NCI-H1694 (cell line): ENCODE measurements around the gene TUBA1A.
"Not testable (repeated sequence)": the region's sequence is repeated elsewhere in the genome, so short reads cannot be mapped to it uniquely, and the experiment has no call there.

Experiments used
- DNase-seq: peaks from one replicate; lab custom pipeline; 2025; lab: John Stamatoyannopoulos, UW

TUBA1A gene

DNA sequence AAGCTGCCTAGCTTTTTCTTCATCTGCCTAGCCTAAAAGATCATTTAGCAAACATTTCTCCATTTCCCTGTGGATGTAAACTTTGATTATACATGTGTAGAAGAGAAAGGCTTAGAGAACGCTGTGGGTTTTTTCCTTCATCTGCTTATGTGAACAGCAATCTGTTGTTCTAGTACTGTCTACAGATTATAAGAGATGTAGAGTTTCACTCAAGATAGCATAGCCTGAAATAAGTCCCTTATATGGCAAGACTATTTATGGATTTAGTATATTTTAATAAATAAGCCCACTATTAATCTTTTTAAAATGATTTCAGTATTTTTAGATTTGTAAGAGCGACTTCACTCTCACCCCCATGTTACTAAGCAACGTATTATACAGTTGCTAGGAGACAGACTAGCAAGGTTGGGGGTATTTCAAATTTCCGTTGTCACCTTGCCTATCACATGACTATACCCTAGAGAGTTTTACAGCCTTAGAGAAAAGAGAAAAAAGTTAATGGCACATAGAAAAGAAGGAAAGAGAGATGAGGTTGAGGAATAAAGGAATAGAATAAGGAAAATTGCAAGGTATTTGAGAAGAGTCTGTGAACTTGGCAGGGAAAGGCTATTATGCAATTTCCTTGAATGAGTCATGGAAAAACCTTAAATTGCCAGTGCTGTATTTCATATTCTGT is 12.2 kb upstream of the TUBA1A start:
- DNase-seq, result peak; percentile 47

DNA sequence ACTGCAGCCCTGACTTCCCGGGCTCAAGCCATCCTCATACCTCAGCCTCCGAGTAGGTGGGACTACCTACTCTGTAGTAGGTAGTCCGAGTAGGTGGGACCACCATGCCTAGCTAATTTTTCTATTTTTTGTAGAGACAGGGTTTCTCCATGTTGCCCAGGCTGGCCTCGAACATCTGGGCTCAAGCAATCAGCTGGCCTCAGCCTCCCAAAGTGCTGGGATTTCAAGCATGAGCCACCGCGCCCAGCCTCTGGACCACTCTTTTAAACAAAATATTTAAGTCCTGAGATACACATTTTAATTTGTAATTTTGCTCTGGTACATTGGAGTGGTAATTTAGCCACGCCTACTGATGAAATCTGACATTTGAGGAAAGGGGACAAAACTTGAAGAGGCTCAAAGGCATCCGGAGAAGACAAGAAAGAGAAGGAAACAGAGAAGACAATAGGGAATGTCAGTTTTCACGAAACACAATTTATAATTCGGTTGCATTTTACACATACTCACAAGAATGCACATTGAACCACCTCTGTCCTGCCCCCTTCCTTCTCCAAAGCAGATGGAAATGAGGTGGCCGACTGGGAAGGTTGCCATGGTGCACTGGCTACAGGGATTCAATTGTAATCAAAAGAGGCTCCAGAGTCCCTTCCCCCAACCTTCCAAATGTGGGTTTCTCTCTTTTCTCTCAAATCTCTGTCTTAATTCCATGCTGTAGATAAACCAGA is 9.7 kb upstream of the TUBA1A start:
- peak; percentile 79 for DNase-seq

DNA sequence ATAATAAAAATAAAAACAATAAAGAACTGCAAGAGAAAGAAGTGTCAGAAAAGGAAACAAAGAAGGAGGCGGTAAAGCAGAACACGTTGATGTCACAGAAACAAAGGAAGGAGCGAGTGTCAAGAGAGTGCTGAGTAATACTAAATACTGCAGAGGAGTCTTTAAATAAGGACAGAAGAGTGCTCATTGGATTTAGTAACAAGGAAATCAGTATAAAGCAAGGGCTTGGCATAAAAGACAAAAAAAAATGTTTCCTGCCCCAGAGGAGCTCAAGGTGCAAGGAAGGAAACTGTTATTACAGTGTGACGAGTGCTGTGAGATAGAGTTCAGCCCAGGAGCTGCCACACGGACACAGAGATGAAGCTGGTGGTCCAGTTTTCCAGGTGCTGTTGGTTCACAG is 8.4 kb upstream of the TUBA1A start:
- DNase-seq, result no peak

DNA sequence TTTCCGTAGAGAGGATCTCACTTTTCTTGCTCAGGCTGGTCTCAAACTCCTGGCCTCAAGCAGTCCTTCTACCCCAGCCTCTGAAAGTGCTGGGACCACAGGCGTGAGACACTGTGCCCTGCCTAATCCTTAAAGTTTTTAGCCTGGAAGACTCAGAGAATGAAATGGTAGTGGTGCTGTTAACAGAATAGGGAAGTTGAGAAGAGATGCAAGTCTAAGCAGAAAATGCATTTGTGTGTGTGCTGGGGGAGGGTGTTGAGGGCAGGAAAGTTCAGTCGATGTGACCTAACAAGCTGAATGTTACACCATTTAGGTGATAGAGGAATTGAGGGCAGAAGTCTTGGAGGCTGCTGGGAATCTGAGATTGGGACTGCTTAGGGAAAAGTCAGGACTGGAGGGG is 6.9 kb upstream of the TUBA1A start:
- DNase-seq, result no peak

DNA sequence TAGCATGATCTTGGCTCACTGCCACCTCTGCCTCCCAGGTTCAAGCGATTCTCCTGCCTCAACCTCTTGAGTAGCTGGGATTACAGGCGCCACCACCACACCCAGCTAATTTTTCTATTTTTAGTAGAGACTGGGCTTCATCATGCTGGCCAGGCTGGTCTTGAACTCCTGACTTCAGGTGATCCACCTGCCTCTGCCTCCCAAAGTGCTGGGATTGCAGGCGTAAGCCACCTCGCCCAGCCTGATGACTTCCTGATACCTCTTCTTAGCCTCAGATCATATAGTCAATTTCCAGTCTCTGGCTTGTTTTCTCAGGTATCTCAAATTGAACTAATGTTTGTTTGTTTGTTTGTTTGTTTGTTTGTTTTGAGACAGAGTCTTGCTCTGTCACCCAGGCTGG is 4.9 kb upstream of the TUBA1A start:
- not testable (repeated sequence) for DNase-seq

DNA sequence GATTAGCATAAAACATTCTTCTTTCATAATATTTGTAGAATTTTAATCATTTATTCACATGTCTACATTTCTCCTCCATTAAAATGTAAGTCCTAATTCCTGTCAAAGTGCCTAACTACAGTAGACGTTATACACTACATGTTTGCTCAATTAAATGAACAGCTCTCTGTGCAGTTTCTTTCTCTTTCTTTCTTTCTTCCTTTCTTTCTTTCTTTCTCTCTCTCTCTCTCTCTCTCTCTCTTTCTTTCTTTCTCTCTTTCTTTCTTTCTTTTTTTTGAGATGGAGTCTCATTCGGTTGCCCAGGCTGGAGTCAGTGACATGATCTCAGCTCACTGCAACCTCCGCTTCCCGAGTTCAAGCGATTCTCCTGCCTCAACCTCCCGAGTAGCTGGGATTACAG is 2.6 kb upstream of the TUBA1A start:
- not testable (repeated sequence) for DNase-seq

DNA sequence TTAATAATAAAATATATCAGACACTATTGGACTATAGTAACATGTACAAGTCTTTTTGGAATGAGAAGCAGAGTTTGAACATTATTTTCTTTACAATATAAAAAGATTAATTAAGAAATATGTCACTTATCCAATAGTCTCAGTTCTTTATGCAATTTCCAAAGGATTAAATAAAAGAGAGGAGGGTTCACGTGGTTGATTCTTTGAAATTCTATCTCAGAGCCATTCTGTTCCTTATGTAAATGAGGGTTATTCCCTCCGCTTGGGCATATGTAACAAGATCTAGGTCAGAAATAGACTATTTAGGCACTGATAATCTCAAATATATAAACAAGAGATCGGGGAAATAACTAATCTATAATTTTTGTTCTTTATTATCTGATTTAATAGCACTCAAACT is 2.1 kb upstream of the TUBA1A start:
- peak; percentile 10 for DNase-seq

DNA sequence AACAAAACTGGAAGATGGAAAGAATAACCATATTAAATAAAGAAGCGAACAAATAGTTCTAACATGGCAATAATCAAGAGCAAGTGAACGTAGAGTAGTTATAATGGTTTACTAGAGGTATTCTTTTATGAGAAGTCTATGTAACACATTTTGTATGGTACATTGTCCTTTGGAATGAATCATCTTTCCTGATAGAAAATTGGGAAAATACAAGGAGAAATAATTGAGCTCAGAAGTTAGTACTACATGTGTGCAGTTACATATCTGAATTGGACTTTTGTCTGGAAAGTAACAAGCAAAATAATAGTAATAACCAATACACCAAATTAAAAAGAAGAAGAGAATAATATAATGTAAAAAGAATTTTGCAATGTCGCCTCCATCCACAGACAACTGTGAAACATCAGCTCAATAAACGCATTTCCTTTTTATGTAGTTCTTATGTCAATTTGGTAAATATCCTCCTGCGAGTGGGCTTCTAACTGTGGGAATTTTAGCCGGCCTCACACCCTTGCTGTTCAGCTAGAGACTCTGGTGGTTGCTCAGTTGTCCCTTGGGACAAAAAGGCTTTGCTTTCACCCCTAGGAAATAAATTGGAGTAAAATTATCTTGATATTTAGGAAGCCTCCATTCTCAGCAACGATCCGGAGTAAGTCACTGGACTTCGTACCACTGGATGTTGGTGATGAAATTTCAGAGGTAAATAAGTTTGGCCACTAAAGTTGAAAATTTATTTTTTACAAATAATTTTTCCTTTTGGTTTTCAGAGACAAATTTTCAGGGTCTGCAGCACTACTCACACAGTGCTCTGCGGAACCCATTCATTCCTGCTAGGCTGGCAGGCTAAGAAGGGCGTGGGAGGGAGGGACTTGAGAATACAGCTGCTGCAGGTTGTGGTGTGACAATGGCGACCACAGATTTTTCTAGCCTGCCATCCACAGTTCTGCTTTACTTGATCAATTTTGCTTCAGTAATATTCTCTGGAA is 1.1 kb upstream of the TUBA1A start:
- DNase-seq, result peak; percentile 62

DNA sequence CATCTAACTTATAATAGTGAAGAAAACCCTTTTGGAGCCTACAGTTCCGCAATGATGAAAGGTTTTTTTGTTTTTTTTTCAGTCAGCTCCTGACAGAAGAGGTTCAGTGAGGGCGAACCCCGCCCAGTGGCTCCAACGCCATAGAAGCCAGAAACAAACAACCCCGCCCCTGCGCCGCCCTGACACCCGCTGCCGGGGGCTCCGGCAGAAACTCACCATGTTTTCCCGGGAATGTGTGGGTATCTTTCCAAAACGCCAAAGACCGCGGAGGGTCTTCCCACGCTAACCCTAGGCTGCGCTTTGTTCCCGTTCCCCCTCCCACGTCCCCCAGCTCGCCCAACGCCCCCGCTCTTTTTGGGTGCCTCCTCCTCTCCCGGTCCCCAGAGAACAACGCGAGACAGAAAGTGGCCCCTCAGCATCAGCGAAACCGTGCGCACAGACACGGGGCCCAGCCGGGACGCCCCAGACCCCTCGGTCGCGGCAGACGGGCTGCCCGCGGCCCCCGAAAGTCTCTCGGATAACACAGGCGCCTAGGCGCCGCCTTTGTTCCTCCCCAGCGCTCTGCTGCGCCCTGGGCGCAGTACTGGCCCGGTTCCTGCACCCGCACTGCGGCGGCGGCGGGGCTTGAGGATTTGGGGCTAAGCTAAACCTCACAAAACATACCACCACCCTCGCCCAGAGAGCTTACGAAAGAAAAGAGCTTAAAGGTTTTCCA is 522 bp downstream of the TUBA1A start:
- peak; percentile 47 for DNase-seq

DNA sequence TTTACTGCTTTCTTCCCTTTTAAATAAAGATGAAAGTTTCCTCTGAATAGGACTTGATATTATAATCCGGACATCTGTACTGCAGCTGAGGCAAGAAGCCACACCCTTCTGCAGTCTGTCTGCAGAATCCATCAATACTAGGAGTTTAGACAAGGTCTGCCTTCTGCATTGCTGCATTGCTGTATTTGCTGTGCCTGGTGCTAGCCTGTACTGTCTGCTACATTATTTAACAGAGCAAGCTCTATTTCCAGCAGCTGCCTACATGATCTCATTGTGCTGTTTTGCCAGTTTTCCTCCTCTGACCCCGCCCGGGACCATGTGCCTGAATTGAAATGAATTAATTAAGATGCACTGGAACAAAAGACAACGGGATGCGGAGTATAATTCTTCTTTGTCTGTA is 1.7 kb downstream of the TUBA1A start:
- DNase-seq, result peak; percentile 76

DNA sequence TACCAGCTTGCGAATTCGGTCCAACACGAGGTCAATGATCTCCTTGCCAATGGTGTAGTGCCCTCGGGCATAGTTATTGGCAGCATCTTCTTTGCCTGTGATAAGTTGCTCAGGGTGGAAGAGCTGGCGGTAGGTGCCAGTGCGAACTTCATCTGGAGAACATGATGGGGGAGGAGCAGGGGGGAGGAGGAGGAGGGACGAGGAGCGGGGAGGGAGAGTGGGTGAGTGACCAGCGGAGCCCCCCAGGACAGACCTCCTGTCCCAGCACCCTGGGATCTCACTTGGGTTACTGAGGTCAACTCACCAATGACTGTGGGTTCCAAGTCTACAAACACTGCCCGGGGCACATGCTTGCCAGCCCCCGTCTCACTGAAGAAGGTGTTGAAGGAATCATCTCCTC is 2.6 kb downstream of the TUBA1A start:
- peak; percentile 5 for DNase-seq

DNA sequence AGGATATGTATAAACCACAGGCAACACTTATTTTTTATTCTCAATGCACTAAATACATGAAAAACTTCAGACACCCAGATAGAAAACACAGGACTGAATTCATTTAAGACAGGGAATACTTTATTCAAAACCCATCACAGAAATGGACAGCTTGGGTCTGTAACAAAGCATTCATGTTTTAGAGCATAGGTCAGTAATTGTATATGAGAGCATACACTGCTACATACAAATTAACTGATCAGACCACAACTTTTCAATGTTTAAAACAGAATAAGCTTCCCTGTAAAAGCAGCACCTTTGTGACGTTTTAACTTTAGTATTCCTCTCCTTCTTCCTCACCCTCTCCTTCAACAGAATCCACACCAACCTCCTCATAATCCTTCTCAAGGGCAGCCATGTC is 4.2 kb downstream of the TUBA1A start:
- DNase-seq, result not testable (repeated sequence)

DNA sequence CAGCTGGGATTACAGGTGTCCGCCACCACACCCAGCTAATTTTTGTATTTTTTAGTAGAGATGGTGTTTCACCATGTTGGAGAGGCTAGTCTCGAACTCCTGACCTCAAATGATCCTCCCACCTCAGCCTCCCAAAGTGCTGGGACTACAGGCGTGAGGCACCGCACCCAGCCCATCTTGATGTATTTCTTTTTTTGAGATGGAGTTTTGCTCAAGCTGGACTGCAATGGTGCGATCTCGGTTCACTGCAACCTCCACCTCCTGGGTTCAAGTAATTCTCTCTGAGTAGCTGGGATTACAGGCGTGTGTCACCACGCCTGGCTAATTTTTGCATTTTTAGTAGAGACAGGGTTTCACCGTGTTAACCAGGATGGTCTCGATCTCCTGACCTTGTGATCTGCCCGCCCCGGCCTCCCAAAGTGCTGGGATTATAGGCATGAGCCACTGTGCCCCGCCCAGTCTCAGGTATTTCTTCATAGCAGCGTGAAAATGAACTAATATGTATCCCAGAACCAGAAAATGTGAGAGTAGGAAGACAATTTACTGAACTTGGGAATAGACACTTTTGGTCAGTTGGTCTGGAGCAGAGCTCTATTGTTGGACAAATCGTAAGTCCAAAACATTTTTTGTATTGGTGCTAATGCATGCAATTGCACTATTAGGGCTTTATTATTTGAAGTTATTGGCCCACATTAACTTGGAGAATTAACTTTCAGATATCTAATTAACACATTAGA is 5.5 kb downstream of the TUBA1A start:
- not testable (repeated sequence) for DNase-seq

DNA sequence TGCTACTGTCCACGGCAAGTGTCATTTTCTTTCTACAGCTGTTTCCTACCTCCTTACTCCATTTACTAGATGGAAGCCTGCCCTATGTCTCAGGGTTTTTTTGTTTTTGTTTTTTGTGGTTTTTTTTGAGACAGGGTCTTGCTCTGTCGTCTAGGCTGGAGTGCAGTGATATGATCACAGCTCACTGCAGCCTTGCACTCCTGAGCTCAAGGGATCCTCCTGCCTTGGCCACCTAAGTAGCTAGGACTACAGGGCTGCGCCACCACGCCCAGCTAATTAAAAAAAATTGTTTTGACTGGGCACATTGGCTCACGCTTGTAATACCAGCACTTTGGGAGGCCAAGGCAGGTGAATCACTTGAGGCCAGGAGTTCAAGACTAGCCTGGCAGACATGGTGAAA is 14.7 kb downstream of the TUBA1A start:
- no peak for DNase-seq

DNA sequence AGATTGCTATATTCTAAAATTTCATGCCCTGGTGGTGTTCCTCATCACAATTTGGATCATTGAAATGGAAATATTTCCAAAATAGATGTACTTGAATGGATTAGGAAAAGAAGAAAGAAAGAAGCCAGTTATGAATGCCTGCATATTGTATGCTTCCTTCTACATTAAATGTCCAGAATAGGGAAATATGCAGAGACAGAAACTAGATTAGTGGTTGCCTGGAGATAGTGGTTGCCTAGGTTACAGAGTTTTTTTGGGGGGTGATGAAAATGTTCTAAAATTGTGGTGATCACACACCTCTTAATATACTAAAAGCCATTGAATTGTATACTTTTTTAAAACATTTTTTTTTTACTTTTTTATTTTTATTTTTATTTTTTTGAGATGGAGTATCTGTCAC is 18.0 kb downstream of the TUBA1A start:
- DNase-seq, result no peak

DNA sequence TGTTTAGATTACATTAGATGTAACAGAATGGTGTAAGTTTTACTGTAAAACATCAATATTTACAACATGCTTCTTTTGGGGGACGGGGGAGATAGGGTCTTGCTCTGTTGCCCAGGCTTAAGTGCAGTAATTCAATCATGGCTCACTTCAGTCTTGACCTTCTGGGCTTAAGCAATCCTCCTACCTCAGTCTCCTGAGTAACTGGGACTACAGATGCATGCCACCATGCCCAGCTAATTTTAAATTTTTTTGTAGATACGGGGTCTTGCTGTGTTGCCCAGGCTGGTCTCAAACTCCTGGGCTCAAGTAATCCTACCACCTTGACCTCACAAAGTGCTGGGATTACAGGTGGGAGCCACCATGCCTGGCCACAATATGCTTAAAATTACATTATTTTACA is 23.8 kb downstream of the TUBA1A start:
- DNase-seq, result no peak

DNA sequence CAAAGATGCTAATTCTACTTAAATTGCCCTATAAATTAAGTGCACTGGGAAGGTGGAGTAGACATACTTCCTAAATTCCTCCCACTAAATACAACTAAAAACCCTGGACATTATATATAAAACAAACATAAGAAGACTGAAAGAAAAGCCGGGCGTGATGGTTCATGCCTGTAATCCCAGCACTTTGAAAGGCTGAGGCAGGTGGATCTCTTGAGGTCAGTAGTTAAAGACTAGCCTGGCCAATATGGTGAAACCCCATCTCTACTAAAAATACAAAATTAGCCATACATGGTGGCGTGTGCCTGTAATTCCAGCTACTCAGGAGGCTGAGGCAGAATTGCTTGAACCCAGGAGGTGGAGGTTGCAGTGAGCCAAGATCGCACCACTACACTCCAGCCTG is 27.0 kb downstream of the TUBA1A start:
- DNase-seq, result not testable (repeated sequence)

DNA sequence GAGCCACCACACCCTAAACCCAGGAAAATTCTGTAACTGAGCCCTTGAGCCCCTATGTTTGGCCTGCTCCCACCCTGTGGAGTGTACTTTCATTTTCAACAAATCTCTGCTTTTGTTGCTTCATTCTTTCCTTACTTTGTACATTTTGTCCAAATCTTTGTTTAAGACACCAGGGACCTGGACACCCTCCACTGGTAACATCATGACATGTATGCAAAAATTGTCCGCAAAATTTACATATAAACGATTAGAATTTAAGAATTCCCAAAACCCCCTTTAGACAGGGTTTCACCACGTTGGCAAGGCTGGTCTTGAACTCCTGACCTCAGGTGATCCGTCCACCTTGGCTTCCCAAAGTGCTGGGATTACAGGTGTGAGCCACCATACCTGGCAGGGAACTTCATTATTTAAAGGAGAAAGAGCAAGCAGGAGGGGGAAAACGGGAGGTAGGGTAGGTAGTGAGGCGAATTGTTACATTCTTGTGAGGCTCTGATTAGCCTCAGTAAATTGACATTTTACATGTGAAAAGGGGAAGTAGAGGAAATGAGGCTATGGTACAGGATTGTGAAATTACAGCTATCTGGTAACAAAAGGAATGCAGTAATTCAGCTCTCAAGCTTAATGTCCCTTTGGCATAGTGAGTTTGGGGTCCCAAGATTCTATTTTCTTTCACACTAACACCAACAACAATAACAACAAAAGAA is 27.6 kb downstream of the TUBA1A start:
- DNase-seq, result no peak

DNA sequence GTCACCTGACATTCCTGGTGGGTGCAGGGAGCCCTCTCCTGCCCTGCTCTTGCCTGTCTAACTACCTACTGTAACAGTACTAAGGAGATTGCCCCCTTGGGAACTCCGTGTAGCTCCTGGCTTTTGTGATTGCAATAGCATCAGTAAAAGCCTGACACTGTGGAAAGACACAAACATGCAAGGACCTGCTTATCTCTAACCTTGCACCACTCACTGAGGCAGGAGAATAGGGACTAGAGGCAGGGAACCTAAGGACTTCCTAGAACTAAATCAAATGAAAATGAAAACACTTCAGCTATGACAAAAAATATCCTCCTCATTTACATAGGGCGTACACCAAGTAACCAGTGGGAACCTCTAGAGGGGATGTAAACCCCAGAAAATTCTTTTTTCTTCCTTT is 28.5 kb downstream of the TUBA1A start:
- no peak for DNase-seq

DNA sequence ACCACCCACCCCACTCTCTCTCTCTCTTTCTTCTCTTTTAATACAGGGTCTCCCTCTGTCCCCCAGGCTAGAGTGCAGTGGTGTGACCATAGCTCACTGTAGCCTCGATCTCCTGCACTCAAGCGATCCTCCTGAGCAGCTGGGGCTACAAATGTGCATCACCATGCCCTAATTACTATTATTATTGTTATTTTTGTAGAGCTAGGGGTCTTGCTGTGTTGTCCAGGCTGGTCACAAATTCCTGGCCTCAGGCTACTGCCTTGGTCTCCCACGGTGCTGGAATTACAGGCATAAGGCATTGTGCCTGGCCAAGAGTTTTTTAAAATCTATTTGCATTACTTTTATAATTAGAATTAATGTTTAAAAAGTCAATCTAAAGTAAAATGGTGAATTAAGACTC is 34.7 kb downstream of the TUBA1A start:
- no peak for DNase-seq

DNA sequence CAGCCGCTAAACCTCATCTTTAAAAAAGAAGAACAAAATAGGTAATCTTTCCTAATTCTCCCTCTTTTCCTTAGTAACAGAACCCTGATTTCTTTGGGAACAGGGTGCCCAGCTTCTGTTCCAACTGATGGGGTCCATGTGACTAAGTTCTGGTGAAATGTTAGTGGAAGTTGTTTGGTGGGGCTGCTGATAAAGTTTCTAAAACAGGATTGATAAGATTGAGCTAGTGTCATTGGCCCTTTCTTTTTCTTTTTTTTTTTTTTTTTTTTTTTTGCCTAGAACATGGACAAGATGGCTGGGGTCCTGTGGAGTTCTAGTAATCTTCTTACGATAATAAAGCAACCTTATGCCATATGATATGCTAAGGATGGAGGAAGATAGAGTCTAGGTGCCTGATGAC is 41.5 kb downstream of the TUBA1A start:
- no peak for DNase-seq
